Measurements from ENCODE around the gene RIMS1.
"Not testable (repeated sequence)": the region's sequence is repeated elsewhere in the genome, so short reads cannot be mapped to it uniquely, and the experiment has no call there.

Gene RIMS1

GRCh38 chr6:71983131-71983530 lies 96.8 kb downstream of the RIMS1 start:
- DNase-seq (ENCODE audit: low read depth): no peak

GRCh38 chr6:71994705-71995271 lies 108.4 kb downstream of the RIMS1 start:
- DNase-seq (ENCODE audit: low read depth): no peak

GRCh38 chr6:71997341-71997740 lies 111.0 kb downstream of the RIMS1 start:
- DNase-seq (ENCODE audit: low read depth): no peak

GRCh38 chr6:72002415-72002814 lies 116.1 kb downstream of the RIMS1 start:
- DNase-seq (ENCODE audit: low read depth): no peak

- DNase-seq (ENCODE audit: low read depth): not testable (repeated sequence)
Measured at GRCh38 chr6:72006591-72006990, 120.2 kb downstream of the RIMS1 start.

- DNase-seq (ENCODE audit: low read depth): no peak
Measured at GRCh38 chr6:72022830-72023229, 136.5 kb downstream of the RIMS1 start.

- DNase-seq (ENCODE audit: low read depth): no peak
Measured at GRCh38 chr6:72031471-72031870, 145.1 kb downstream of the RIMS1 start.

- DNase-seq (ENCODE audit: low read depth): no peak
Measured at GRCh38 chr6:72032086-72032485, 145.7 kb downstream of the RIMS1 start.

GRCh38 chr6:72035486-72035885 lies 149.1 kb downstream of the RIMS1 start:
- DNase-seq (ENCODE audit: low read depth): no peak

- no peak for DNase-seq (ENCODE audit: low read depth)
Measured at GRCh38 chr6:72035966-72036365, 149.6 kb downstream of the RIMS1 start.

GRCh38 chr6:72037006-72037405 lies 150.7 kb downstream of the RIMS1 start:
- no peak for DNase-seq (ENCODE audit: low read depth)

GRCh38 chr6:72040111-72040510 lies 153.8 kb downstream of the RIMS1 start:
- DNase-seq (ENCODE audit: low read depth): no peak

- DNase-seq (ENCODE audit: low read depth): no peak
Measured at GRCh38 chr6:72042088-72042487, 155.7 kb downstream of the RIMS1 start.

GRCh38 chr6:72048080-72048479 lies 161.7 kb downstream of the RIMS1 start:
- DNase-seq (ENCODE audit: low read depth): no peak

GRCh38 chr6:72049376-72049775 lies 163.0 kb downstream of the RIMS1 start:
- DNase-seq (ENCODE audit: low read depth): no peak

GRCh38 chr6:72061286-72061685 lies 174.9 kb downstream of the RIMS1 start:
- DNase-seq (ENCODE audit: low read depth): no peak

GRCh38 chr6:72064399-72064975 lies 178.1 kb downstream of the RIMS1 start:
- DNase-seq (ENCODE audit: low read depth): no peak

GRCh38 chr6:72078096-72078495 lies 191.7 kb downstream of the RIMS1 start:
- no peak for DNase-seq (ENCODE audit: low read depth)

- DNase-seq (ENCODE audit: low read depth): no peak
Measured at GRCh38 chr6:72080260-72080941, 194.1 kb downstream of the RIMS1 start.

- DNase-seq (ENCODE audit: low read depth): no peak
Measured at GRCh38 chr6:72081871-72082270, 195.5 kb downstream of the RIMS1 start.

- no peak for DNase-seq (ENCODE audit: low read depth)
Measured at GRCh38 chr6:72083976-72084375, 197.6 kb downstream of the RIMS1 start.

GRCh38 chr6:72084992-72085569 lies 198.7 kb downstream of the RIMS1 start:
- DNase-seq (ENCODE audit: low read depth): no peak

GRCh38 chr6:72094506-72094905 lies 208.2 kb downstream of the RIMS1 start:
- no peak for DNase-seq (ENCODE audit: low read depth)
